Activated gamma-delta T cell treated with anti-CD3 and anti-CD28 coated beads, Interleukin-2, amount 50 U/mL, for 16 hours (primary cell): Measurements from ENCODE around the gene ARHGAP26.

Experiments
- DNase-seq: peaks from one replicate; pipeline ENCODE4 v3.0.0-alpha.2; 2020; ENCODE audit warnings: low read depth

The ARHGAP26 gene

DNA sequence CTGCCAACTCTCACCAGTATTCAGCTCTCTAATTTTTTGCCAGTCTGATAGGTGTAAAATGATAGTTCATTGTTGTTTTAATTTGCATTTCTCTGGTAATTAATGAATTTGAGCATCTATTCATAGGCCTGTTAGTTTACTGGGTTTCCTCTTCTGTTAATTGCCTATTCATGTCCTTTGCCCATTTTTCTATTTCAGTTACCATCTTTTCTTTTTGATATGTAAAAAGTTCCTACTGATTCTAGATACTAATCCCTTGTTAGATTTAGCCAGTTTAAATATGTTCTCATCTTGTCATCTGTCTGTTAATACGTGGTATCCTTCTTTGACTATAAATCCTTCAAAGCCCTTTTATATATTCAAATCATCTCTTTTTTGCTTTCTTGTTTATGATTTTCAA lies 247.8 kb downstream of the ARHGAP26 start:
- DNase-seq, result no peak

- DNase-seq, result no peak
These were observed 249.0 kb downstream of the ARHGAP26 start for GRCh38 chr5:143019157-143019556.

- DNase-seq, result no peak
These were observed 249.7 kb downstream of the ARHGAP26 start for GRCh38 chr5:143019614-143020515.

- DNase-seq, result no peak
These were observed 251.4 kb downstream of the ARHGAP26 start for GRCh38 chr5:143021595-143021994.

DNA sequence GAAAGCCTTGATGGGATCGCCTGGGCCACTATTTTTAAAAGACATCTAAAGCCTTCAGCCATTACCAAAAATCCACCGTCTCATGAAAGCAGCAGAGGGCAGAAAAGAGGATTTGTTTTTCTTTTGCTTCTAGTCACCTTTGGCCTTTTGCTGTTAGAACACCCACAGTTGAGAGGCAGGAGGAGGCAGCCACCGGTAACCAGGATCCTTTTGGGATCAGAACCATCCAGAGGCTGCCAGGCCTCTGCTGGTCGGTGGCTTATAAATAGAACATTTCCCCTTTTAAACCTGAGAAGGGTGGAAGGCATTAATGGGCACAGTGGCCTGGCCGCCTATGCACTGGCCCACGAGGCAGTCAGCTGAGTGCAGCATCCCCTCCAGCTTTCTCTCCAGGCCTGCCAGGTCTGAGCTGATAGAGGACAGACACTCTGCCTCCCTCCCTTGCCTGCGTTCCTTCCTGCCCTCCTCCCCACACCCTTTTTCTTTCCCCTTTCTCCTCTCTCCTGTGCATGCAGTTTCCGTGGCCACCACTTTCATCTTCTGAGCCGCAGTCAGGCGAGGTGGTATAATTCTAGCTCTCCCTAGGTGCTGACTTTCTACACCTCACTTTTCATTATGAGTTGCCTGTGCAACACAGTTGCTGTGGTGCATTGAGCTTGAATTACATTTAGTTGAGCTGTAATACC lies 253.4 kb downstream of the ARHGAP26 start:
- no peak for DNase-seq

DNA sequence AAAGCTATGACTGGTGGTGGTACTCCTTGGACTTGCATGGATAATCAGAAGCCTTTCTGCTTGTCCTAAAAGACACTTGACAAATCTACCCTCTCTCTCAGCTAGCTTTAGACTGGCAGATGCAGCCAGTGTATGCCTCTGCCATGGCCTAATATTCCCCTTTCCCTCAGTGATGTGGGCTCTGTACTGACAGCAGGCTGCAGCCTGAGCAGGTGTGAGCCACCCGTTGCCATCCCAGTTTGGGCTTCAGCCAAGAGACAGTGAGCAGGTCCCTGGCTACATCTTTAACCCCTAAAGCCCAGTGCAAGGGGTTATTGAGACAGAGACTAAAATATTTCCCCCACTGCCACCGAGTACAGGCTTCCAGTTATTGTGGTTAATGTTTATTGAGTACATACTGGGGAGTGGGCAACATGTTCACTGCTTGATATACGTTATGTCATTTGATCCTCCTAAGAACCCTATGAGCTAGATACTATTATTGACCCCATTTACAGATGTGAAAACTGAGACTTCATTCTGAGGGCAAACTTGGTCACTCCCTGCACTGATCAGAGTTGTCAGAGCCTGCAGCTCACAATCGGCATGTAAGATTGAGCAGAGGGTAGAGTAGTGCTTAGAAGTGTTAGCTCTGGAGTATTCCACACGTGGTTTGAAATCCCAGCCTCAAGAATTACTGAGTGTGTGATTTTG lies 254.2 kb downstream of the ARHGAP26 start:
- no peak for DNase-seq

GRCh38 chr5:143025376-143025775 lies 255.2 kb downstream of the ARHGAP26 start:
- DNase-seq, result no peak

- no peak for DNase-seq
These were observed 255.8 kb downstream of the ARHGAP26 start for GRCh38 chr5:143025971-143026370.

DNA sequence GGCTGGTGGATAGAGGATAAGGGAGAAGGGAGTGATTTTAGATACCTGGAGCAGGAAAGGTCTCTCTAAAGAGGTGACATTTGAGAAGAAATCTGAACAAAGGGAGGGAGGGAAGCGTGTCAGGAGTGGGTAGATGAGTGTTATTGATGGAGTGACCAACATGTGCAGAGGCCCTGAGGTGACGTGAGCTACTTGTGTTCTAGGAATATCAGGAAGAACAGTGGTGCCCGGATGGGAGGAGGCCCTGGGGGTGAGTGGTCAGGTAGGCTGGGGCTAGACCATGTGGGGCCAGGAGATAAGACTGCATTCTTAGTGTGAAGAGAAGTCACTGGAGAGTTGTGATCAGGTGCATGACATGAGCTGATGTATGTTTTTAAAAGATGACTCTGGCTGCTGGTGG lies 256.2 kb downstream of the ARHGAP26 start:
- DNase-seq, result no peak

GRCh38 chr5:143029293-143029692 lies 259.1 kb downstream of the ARHGAP26 start:
- no peak for DNase-seq

- DNase-seq, result no peak
These were observed 260.2 kb downstream of the ARHGAP26 start for GRCh38 chr5:143030349-143030748.

DNA sequence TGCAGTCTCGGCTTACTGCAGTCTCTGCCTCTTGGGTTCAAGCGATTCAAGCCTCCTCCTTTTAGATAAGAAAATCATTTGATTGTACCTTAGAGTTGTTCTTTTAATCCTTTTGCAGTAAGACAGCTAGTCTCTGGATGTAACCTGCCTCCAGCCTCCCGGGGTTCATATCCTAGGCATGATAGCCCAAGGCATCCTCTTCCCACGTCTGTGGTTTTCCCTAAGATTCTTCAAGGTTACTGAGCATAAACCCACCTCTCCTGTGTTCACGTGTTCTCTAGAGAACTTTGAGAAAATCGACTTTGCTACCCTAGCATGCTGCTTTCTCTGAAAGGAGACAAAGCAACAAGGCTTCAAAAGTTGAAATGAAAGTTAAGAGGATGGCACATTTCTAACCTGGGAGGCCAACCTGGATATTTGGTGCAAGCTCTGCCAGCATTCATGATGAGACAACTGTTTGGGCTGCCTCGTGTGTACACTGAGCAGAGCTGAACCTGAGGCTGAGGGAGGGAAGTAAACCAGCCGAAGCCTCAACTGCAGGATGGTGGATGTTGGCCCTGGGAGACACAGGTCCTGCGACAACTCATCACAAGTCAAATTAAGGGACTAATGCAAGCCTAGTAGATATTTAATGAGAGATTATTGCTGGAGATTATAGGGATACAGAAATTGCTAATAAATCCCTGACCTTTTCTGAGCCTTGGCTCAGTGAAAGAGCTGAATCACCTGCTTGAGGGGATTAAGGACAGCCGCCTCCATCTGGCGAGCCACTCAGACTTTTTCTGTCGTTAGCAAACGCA lies 261.8 kb downstream of the ARHGAP26 start:
- DNase-seq, result no peak

- DNase-seq, result no peak
These were observed 262.3 kb downstream of the ARHGAP26 start for GRCh38 chr5:143032581-143032836.

DNA sequence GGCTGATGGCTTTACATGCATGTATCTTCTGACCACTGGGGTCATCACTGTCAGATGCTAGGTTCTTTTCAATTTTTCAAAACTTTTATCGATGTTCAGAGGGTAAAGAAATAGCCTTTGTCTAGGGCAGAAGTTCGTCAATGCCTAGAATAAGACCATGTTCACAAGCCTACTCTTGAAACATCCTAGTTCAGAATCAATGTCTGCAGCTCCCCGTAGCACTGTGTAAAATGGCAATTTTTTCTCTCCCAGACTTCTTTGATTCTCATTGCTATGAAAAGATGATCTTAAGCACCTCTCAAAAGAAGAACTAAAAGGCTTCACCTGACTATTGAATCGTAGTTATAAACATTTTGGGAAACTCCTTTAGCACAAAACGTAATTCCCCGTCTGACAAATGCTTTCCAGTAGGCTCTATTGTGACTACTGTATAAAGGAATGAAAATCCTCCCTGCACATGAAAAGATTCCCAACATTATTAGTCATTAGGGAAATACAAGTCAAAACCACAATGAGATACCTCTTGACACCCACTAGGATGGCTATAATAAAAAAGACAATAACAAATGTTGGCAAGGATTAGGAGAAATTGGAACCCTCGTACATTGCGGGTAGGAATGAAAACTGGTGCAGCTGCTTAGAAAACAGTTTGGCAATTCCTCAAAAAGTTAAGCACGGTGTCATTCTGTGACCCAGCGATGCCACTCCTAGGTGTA lies 263.5 kb downstream of the ARHGAP26 start:
- no peak for DNase-seq

DNA sequence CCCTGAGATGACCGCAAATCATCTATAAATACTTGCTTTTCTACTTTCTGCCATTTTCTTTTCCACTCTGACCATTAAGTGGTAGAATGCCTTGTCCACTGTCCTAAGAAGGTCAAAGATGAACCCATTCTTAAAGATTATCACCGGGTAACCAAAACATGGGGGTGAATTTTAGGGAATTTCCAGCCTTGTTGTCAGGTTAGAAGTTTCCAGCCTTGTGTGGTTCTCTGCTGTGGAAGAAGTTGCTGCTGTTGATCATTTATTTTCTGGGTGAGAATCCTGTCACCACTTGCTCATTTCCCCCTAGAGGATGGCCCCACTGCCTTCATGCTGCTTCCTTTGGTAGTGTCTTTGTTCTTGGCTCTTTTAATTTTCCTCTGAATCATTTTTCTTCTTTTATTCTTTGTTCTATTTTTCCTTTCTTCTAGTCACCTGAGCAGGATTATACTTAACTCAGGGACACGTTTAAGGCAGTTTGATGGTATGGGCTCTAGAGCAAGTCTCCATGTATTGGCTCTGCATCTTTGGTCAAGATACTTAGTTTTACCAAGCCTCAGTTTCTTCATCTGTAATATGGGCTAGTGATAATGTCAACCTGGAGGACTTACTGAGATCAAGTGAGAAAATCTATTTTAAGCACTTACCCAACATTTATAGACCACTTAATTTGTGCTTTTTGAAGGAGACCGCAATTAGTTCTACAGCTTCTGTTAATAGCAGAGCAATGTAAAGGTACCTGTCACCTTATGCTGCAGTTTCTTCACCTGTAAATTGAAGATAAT lies 266.2 kb downstream of the ARHGAP26 start:
- DNase-seq, result no peak

DNA sequence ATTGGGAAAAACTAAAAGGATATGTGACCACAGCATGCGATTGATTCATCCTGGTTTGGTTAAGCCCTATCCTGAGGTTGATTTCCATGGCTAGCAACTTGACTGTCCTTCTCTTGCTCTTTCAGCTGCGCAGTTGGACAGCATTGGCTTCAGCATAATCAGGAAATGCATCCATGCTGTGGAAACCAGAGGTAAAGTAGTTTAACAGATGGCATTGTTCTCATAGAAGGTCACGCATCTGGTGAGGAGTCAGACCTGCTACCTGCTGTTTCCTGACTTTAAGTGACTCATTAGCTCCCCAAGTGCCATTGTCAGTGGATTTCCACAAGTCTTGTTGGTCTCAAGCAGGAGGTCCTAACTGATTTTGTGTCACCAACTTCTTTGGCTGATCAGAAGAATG lies 266.9 kb downstream of the ARHGAP26 start:
- DNase-seq, result no peak

- DNase-seq, result no peak
These were observed 267.5 kb downstream of the ARHGAP26 start for GRCh38 chr5:143037708-143038107.

GRCh38 chr5:143040622-143041021 lies 270.4 kb downstream of the ARHGAP26 start:
- no peak for DNase-seq

GRCh38 chr5:143041461-143041860 lies 271.3 kb downstream of the ARHGAP26 start:
- DNase-seq, result no peak

DNA sequence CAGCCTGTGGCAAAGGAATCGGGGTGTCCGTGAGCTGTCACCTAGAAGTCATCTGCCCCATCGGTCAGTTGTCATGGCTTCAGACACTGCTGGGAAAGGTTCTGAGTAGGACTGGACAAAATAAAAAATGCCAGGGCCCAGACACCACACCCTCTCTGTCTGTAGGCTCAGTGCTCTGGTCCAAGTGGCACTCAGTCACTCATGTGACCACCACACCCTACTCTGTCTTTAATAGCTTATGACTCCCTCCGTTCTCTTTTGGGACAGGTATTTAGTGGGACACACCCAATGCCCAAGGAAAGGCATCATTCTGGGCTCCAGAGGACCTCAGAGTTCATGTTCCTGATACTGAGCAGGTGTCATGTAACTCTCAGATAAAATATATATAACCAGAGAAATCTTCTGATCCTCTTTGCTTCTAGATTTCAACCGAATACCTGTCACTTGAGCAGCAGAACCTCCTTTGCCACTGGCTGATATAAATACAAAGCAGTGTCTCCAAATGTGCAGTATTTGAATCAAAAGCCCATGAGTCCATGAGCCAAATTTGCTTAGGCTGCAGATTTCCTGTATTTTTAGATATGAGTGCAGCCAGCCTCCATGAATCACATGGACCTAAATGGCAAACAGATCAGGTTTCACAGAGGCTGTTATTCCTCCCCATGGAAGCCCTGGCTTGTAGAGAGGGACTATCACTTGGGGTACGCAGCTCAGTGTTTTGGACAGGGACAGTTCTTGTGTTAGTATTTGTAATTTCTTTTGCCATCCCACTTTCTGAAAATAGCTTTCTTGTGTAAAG lies 272.0 kb downstream of the ARHGAP26 start:
- no peak for DNase-seq
